Amygdala (tissue), 56 donors: ENCODE results near the gene RARS2.
"Not testable (repeated sequence)": the region's sequence is repeated elsewhere in the genome, so short reads cannot be mapped to it uniquely, and the experiment has no call there.

ENCODE experiments used
- DNase-seq, 56 donors: peaks; one replicate each; lab custom pipeline; 2025; lab: John Stamatoyannopoulos, UW

The RARS2 gene

GRCh38 chr6:87589693-87590416 lies at the start of gene RARS2, which contains the start of gene ORC3:
Gene RARS2, minus strand, starts transcription at chr6:87589987. Its CDS starts 30 bp downstream, at chr6:87589957.
Gene ORC3, plus strand, starts transcription at chr6:87590135. Its CDS starts 34 bp downstream, at chr6:87590169.
- peak; percentile 60 to 98 (median 92) for DNase-seq

- no peak for DNase-seq
Measured at GRCh38 chr6:87639373-87639772, 49.6 kb upstream of the RARS2 start.

GRCh38 chr6:87637106-87637505 lies 47.3 kb upstream of the RARS2 start:
- DNase-seq: no peak

GRCh38 chr6:87636315-87636714 lies 46.5 kb upstream of the RARS2 start:
- DNase-seq: peak in 2 of 56 donors; percentile 6 to 7

GRCh38 chr6:87633851-87634250 lies 44.1 kb upstream of the RARS2 start:
- no peak for DNase-seq

- DNase-seq: no peak
Measured at GRCh38 chr6:87630746-87631145, 41.0 kb upstream of the RARS2 start.

GRCh38 chr6:87628881-87629280 lies 39.1 kb upstream of the RARS2 start:
- DNase-seq: no peak

- DNase-seq: no peak
Measured at GRCh38 chr6:87628424-87628823, 38.6 kb upstream of the RARS2 start.

GRCh38 chr6:87623248-87623647 lies 33.5 kb upstream of the RARS2 start:
- DNase-seq: no peak

- no peak for DNase-seq
Measured at GRCh38 chr6:87618531-87618930, 28.7 kb upstream of the RARS2 start.

- DNase-seq: no peak
Measured at GRCh38 chr6:87617405-87617804, 27.6 kb upstream of the RARS2 start.

GRCh38 chr6:87613018-87613417 lies 23.2 kb upstream of the RARS2 start:
- DNase-seq: not testable (repeated sequence)

GRCh38 chr6:87608802-87609201 lies 19.0 kb upstream of the RARS2 start:
- no peak for DNase-seq

- no peak for DNase-seq
Measured at GRCh38 chr6:87606199-87606598, 16.4 kb upstream of the RARS2 start.

- no peak for DNase-seq
Measured at GRCh38 chr6:87600576-87600975, 10.8 kb upstream of the RARS2 start.

- no peak for DNase-seq
Measured at GRCh38 chr6:87590990-87591389, 1.2 kb upstream of the RARS2 start.

- no peak for DNase-seq
Measured at GRCh38 chr6:87590417-87590880, 662 bp upstream of the RARS2 start.

- no peak for DNase-seq
Measured at GRCh38 chr6:87588756-87589407, 905 bp downstream of the RARS2 start.

- DNase-seq: no peak
Measured at GRCh38 chr6:87586371-87587077, 3.3 kb downstream of the RARS2 start.

- no peak for DNase-seq
Measured at GRCh38 chr6:87583822-87584221, 6.0 kb downstream of the RARS2 start.

GRCh38 chr6:87575423-87575822 lies 14.4 kb downstream of the RARS2 start:
- DNase-seq: no peak
